ENCODE measurements around the gene RIT2. TPM values are rescaled to one million over a fixed set of nuclear protein-coding genes. Genes with fewer than 3 reads are reported as not detected.

Gene RIT2
- not detected in 2 replicates for total RNA-seq (2012; rRNA removed)

- no peaks in the 10 kb centered on the region for H3K36me3 ChIP-seq (ENCODE audit: insufficient read depth, low read length)
- no peak within 1 kb of the TSS for H3K4me3 ChIP-seq (ENCODE audit: low read length)
- no peaks in the 10 kb centered on the region for H3K9me3 ChIP-seq (replicated peaks; ENCODE audit: low read length)
- no peaks in the 10 kb centered on the region for H3K4me1 ChIP-seq (ENCODE audit: control insufficient read depth, insufficient read depth, low read length)
- no peaks in the 10 kb centered on the region for H3K27me3 ChIP-seq (ENCODE audit: control insufficient read depth, insufficient read depth, low read length)
- H3K4me2 ChIP-seq (ENCODE audit: low read length) = peak within 1 kb of the TSS; percentile 37
- no peak within 1 kb of the TSS for H3K9ac ChIP-seq (ENCODE audit: low read depth, low read length)
Measured at GRCh38 chr18:43115076-43115921, at the start of gene RIT2. RIT2 (minus strand) TSS chr18:43115685.

- peak overlapping the region; percentile 66 for H3K9ac ChIP-seq (ENCODE audit: low read depth, low read length)
- no peaks in the 10 kb centered on the region for H3K9me3 ChIP-seq (replicated peaks; ENCODE audit: low read length)
- H3K36me3 ChIP-seq (ENCODE audit: insufficient read depth, low read length) = no peaks in the 10 kb centered on the region
- H3K4me1 ChIP-seq (ENCODE audit: control insufficient read depth, insufficient read depth, low read length) = peaks cover 41% of the 10 kb centered on the region
- no peak overlapping the region for H3K4me3 ChIP-seq (ENCODE audit: low read length)
- H3K27me3 ChIP-seq (ENCODE audit: control insufficient read depth, insufficient read depth, low read length) = no peaks in the 10 kb centered on the region
- H3K4me2 ChIP-seq (ENCODE audit: low read length) = peak overlapping the region; percentile 74
Measured at GRCh38 chr18:43161528-43161927, 46.0 kb upstream of the RIT2 start.

GRCh38 chr18:43160509-43160908, 45.0 kb upstream of the RIT2 start:
- peak overlapping the region; percentile 29 for H3K4me3 ChIP-seq (ENCODE audit: low read length)
- no peaks in the 10 kb centered on the region for H3K27me3 ChIP-seq (ENCODE audit: control insufficient read depth, insufficient read depth, low read length)
- H3K9ac ChIP-seq (ENCODE audit: low read depth, low read length) = peak overlapping the region; percentile 78
- H3K4me2 ChIP-seq (ENCODE audit: low read length) = peak overlapping the region; percentile 74
- no peaks in the 10 kb centered on the region for H3K9me3 ChIP-seq (replicated peaks; ENCODE audit: low read length)
- H3K4me1 ChIP-seq (ENCODE audit: control insufficient read depth, insufficient read depth, low read length) = peaks cover 41% of the 10 kb centered on the region
- no peaks in the 10 kb centered on the region for H3K36me3 ChIP-seq (ENCODE audit: insufficient read depth, low read length)

GRCh38 chr18:43159926-43160325, 44.4 kb upstream of the RIT2 start:
- peak overlapping the region; percentile 74 for H3K4me2 ChIP-seq (ENCODE audit: low read length)
- peaks cover 41% of the 10 kb centered on the region for H3K4me1 ChIP-seq (ENCODE audit: control insufficient read depth, insufficient read depth, low read length)
- peak overlapping the region; percentile 78 for H3K9ac ChIP-seq (ENCODE audit: low read depth, low read length)
- no peaks in the 10 kb centered on the region for H3K9me3 ChIP-seq (replicated peaks; ENCODE audit: low read length)
- H3K4me3 ChIP-seq (ENCODE audit: low read length) = peak overlapping the region; percentile 29
- no peaks in the 10 kb centered on the region for H3K27me3 ChIP-seq (ENCODE audit: control insufficient read depth, insufficient read depth, low read length)
- no peaks in the 10 kb centered on the region for H3K36me3 ChIP-seq (ENCODE audit: insufficient read depth, low read length)

- H3K4me2 ChIP-seq (ENCODE audit: low read length) = no peak overlapping the region
- H3K27me3 ChIP-seq (ENCODE audit: control insufficient read depth, insufficient read depth, low read length) = no peaks in the 10 kb centered on the region
- no peak overlapping the region for H3K4me3 ChIP-seq (ENCODE audit: low read length)
- H3K9me3 ChIP-seq (replicated peaks; ENCODE audit: low read length) = no peaks in the 10 kb centered on the region
- peaks cover 41% of the 10 kb centered on the region for H3K4me1 ChIP-seq (ENCODE audit: control insufficient read depth, insufficient read depth, low read length)
- no peak overlapping the region for H3K9ac ChIP-seq (ENCODE audit: low read depth, low read length)
- no peaks in the 10 kb centered on the region for H3K36me3 ChIP-seq (ENCODE audit: insufficient read depth, low read length)
Measured at GRCh38 chr18:43159086-43159770, 43.7 kb upstream of the RIT2 start.

GRCh38 chr18:43158381-43158780, 42.9 kb upstream of the RIT2 start:
- Histone ChIP-seq H3K36me3 (ENCODE audit: insufficient read depth, low read length) (no peaks in the 10 kb centered on the region), H3K4me1 (ENCODE audit: control insufficient read depth, insufficient read depth, low read length) (peaks cover 41% of the 10 kb centered on the region), H3K4me3 (ENCODE audit: low read length) (no peak overlapping the region), H3K9me3 (replicated peaks; ENCODE audit: low read length) (no peaks in the 10 kb centered on the region), H3K27me3 (ENCODE audit: control insufficient read depth, insufficient read depth, low read length) (no peaks in the 10 kb centered on the region), H3K9ac (ENCODE audit: low read depth, low read length) (no peak overlapping the region), H3K4me2 (ENCODE audit: low read length) (no peak overlapping the region)

GRCh38 chr18:43155842-43156241, 40.4 kb upstream of the RIT2 start:
- no peaks in the 10 kb centered on the region for H3K36me3 ChIP-seq (ENCODE audit: insufficient read depth, low read length)
- H3K4me2 ChIP-seq (ENCODE audit: low read length) = no peak overlapping the region
- H3K9ac ChIP-seq (ENCODE audit: low read depth, low read length) = no peak overlapping the region
- H3K27me3 ChIP-seq (ENCODE audit: control insufficient read depth, insufficient read depth, low read length) = no peaks in the 10 kb centered on the region
- H3K4me3 ChIP-seq (ENCODE audit: low read length) = no peak overlapping the region
- H3K9me3 ChIP-seq (replicated peaks; ENCODE audit: low read length) = no peaks in the 10 kb centered on the region
- peaks cover 23% of the 10 kb centered on the region for H3K4me1 ChIP-seq (ENCODE audit: control insufficient read depth, insufficient read depth, low read length)

- Histone ChIP-seq H3K27me3 (ENCODE audit: control insufficient read depth, insufficient read depth, low read length) (no peaks in the 10 kb centered on the region), H3K9me3 (replicated peaks; ENCODE audit: low read length) (no peaks in the 10 kb centered on the region), H3K36me3 (ENCODE audit: insufficient read depth, low read length) (no peaks in the 10 kb centered on the region), H3K4me2 (ENCODE audit: low read length) (no peak overlapping the region), H3K9ac (ENCODE audit: low read depth, low read length) (no peak overlapping the region), H3K4me1 (ENCODE audit: control insufficient read depth, insufficient read depth, low read length) (peaks cover 4% of the 10 kb centered on the region), H3K4me3 (ENCODE audit: low read length) (no peak overlapping the region)
Measured at GRCh38 chr18:43148231-43148630, 32.7 kb upstream of the RIT2 start.

- Histone ChIP-seq H3K36me3 (ENCODE audit: insufficient read depth, low read length) (no peaks in the 10 kb centered on the region), H3K9ac (ENCODE audit: low read depth, low read length) (no peak overlapping the region), H3K4me3 (ENCODE audit: low read length) (no peak overlapping the region), H3K9me3 (replicated peaks; ENCODE audit: low read length) (no peaks in the 10 kb centered on the region), H3K4me2 (ENCODE audit: low read length) (no peak overlapping the region), H3K4me1 (ENCODE audit: control insufficient read depth, insufficient read depth, low read length) (no peaks in the 10 kb centered on the region), H3K27me3 (ENCODE audit: control insufficient read depth, insufficient read depth, low read length) (no peaks in the 10 kb centered on the region)
Measured at GRCh38 chr18:43141208-43141607, 25.7 kb upstream of the RIT2 start.

GRCh38 chr18:43139288-43139946, 23.9 kb upstream of the RIT2 start:
- H3K4me1 ChIP-seq (ENCODE audit: control insufficient read depth, insufficient read depth, low read length) = no peaks in the 10 kb centered on the region
- no peaks in the 10 kb centered on the region for H3K9me3 ChIP-seq (replicated peaks; ENCODE audit: low read length)
- no peak overlapping the region for H3K4me3 ChIP-seq (ENCODE audit: low read length)
- no peak overlapping the region for H3K9ac ChIP-seq (ENCODE audit: low read depth, low read length)
- no peaks in the 10 kb centered on the region for H3K27me3 ChIP-seq (ENCODE audit: control insufficient read depth, insufficient read depth, low read length)
- no peak overlapping the region for H3K4me2 ChIP-seq (ENCODE audit: low read length)
- no peaks in the 10 kb centered on the region for H3K36me3 ChIP-seq (ENCODE audit: insufficient read depth, low read length)

- H3K4me1 ChIP-seq (ENCODE audit: control insufficient read depth, insufficient read depth, low read length) = peaks cover 9% of the 10 kb centered on the region
- no peak overlapping the region for H3K4me3 ChIP-seq (ENCODE audit: low read length)
- no peaks in the 10 kb centered on the region for H3K36me3 ChIP-seq (ENCODE audit: insufficient read depth, low read length)
- H3K9me3 ChIP-seq (replicated peaks; ENCODE audit: low read length) = no peaks in the 10 kb centered on the region
- no peak overlapping the region for H3K9ac ChIP-seq (ENCODE audit: low read depth, low read length)
- no peak overlapping the region for H3K4me2 ChIP-seq (ENCODE audit: low read length)
- no peaks in the 10 kb centered on the region for H3K27me3 ChIP-seq (ENCODE audit: control insufficient read depth, insufficient read depth, low read length)
Measured at GRCh38 chr18:43134876-43135275, 19.4 kb upstream of the RIT2 start.
